GM18502 (cell line): ENCODE measurements around the gene TMEM69.
"Not testable (repeated sequence)": the region's sequence is repeated elsewhere in the genome, so short reads cannot be mapped to it uniquely, and the experiment has no call there.

ENCODE experiments used
- ATAC-seq: cut with Tn5 transposase; IDR thresholded peaks from one replicate; pipeline ENCODE4 v1.9.1; 2021; ENCODE audit warnings: mild to moderate bottlenecking; ENCODE audit not compliant: unreplicated experiment, poor library complexity

Gene TMEM69

DNA sequence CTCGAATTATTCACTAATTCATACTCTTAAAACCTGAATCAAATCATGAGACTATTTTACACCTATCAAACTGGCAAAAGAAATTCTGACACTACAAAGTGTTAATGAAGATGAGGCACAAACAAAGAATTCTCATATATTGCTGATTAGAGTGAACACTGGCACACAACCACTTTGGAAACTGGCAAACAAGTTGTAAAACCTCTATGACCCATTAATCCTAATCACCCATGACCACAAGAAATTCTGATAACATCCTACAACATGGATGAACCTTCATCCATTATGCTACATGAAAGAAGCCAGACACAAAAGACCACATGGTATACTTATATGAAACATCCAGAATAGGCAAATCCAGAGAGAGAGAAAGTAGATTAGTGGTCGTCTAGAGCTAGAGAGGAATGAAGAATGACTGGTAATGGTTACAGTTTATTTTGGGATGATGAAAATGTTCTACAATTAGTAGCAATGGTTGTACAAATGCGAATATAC lies 10.2 kb upstream of the TMEM69 start:
- ATAC-seq: no peak

GRCh38 chr1:45678489-45678888 lies 9.5 kb upstream of the TMEM69 start:
- no peak for ATAC-seq

DNA sequence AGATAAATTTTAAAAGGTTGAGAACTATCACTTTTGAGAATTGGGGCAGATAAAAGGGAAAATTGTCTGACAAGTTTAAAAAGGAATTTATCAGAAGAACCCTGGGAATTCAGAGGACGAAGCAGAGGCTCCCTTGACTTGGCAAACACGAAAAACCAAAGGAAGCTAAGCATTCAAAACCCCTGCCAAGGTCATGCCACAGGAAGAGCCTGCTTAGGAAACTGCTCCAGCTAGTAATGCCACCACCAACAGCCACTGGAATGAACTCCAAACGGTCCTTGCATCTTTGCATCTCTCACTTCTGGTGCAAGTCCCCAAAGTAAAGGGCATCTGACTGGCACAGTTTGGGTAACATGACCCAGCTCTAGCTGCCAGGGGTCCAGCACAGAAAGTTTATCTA lies 8.9 kb upstream of the TMEM69 start:
- no peak for ATAC-seq

- ATAC-seq: no peak
Observed at GRCh38 chr1:45682942-45683341, 5.0 kb upstream of the TMEM69 start.

DNA sequence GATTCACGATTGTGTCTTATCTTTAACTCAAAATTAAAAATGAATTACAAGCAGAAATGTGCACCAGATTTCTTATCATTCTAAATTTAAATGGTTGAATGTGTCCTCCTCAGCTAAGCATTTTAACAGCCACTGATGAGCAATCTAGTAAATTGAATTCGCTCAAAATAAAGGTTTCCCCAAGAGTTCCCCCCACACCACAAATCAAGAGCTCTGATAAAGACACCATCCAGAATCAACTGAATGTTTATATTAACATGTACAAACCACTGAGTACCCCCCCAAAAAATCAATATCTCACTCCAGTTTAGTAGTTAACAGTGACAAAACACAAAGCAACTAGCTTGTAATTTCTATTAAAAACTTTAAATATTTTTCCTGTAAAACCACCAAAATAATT lies 3.6 kb upstream of the TMEM69 start:
- ATAC-seq: no peak

DNA sequence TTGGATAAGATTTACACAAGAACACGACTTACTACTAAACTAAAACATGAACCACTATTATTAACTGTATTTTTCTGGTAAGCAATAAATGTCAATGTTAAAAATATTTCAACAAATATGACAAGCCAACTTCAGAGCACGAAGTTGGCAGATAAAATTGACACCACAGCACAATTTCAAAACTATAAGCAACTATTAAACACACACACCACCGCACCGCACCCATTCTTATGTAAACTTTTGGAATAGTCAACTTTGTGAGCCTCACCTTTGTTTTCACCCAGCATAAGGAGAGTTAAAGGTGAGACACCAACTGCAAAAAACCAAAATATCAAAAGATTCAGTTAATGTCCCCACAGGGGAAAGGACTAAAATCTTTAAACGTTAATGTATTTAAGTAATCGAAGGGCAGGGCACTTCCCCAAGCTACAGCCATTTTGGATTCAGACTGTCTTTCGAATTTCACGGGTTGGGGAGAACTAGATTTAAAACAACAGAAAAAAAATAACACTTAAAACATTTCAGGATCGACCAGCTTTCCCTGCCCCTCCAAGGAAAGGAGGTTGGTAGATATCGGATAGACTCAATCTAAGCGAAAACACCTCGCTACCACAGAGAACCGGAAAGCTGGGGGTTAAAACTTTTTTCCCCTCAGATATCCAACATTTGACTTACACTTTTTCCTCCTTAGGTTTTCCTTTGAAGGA lies 2.5 kb upstream of the TMEM69 start:
- no peak for ATAC-seq

DNA sequence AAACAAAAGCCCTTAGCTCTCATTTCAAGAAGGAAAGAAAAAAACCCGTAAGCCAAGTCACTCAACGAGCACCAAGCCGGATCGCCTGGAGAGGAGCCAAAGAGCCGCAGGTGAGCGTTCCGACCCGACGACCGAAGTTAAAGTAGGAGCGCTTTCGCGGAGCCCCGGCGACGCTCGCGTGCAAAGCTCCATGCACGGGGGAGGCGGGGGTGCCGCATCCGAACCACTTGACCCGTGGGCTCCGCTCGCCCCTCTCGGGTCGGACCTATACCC lies 2.0 kb upstream of the TMEM69 start:
- ATAC-seq: peak; percentile 6

DNA sequence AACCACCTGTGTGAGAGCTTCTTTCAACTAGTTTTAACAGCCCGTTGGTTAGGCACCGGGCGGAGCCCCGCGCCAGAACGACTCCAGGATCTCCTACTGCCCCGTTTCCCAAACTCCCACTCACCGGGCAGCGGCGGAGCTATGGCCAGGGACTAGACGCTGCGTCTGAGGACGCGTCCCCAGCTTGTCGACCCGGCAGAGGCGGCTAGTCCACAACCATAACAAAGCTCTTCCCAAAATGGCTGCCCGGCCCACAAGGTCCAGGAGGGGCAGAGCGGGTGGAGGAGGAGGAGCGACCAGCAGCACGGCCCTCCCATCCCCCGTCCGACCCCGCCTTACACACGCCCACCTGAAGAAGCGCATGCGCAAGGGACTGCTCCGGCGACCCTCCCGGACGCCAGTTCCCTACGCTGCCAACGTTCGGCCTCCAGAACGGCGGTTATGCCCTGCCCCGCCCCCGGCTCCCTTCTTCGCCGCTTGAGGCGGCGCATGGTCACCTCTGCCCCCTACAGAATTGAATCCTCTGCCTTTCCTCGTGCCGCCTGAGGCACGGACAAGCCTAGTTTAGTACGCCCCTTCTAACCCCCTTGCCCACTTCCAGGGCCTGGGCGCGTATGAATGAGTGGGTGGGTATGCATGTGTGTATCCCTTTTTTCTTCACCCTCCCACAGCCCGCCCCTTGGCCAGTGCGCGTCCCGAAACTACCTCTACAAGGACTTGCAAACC lies 1.5 kb upstream of the TMEM69 start, which contains the start of gene GPBP1L1:
GPBP1L1 (minus strand) TSS at position 246 of the 726 bp plus-strand sequence. CDS start 27,446 bp downstream, outside the sequence.
- ATAC-seq: peak; percentile 53

- ATAC-seq: peak; percentile 80
Observed at GRCh38 chr1:45687014-45687753, 797 bp upstream of the TMEM69 start.

DNA sequence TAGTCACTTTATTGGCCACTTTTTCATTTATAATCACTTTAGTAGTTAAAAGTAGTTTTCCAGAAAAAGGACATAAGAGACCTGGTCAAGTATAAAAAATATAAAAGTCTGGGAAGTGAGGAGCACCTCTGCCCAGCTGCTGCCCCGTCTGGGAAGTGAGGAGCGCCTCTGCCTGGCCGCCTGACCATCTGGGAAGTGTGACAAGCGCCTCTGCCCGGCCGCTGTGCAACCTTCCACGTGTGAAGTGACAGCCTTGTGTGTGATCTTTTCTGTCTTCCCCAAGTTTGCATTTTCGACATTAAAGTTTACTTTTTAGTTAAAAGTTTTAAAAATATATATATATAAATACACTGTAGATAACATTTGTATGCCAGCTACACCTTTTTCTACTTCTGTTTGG lies 5.8 kb downstream of the TMEM69 start:
- ATAC-seq: not testable (repeated sequence)

- no peak for ATAC-seq
Observed at GRCh38 chr1:45694823-45695222, 6.8 kb downstream of the TMEM69 start.

- no peak for ATAC-seq
Observed at GRCh38 chr1:45704637-45705036, 16.7 kb downstream of the TMEM69 start.

DNA sequence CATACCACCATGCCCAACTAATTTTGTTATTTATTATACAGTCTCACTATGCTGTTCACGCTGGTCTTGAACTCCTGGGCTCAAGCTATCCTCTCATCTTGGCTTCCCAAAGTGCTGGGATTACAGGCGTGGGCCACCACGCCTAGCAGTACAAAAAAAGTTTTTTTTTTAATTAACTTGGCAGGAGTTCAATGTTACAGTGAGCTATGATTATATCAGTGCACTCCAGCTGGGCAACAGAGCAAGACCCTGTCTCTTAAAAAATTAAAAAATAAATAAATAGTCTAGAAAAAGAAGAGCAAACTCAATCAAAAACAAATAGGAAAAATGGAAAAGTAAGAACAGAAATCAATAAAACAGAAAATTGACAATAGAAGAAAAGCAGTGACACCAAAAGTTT lies 25.7 kb downstream of the TMEM69 start:
- no peak for ATAC-seq

DNA sequence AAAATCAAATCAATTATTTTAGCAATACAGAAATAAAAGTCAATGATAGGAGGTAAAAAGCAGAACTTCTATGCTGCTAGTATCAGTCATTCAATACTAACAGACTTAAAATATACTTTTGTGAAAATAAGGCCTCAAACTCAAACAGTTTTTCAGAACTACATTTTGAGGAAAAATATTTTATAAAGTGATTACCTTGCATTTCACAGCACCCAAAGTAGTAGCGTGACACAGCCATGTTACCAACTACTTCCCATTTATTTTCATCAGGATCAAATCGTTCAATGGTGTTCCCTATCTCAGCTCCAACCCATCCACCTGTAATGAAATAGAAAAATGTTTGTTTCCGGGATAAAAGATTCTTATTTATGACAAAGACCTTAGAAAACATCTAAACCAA lies 28.7 kb downstream of the TMEM69 start:
- ATAC-seq: no peak

DNA sequence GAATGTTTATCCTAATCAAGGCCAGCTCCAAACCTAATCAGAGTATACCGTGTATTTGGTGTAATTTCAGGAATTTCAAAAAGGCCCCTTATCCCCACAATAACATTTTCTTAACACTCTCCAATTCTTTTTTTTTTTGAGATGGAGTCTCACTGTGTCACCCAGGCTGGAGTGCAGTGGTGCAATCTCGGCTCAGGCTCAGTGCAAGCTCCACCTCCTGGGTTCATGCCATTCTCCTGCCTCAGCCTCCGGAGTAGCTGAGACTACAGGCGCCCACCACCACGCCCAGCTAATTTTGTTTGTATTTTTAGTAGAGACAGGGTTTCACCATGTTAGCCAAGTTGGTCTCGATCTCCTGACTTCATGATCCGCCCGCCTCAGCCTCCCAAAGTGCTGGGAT lies 29.4 kb downstream of the TMEM69 start:
- ATAC-seq: not testable (repeated sequence)

DNA sequence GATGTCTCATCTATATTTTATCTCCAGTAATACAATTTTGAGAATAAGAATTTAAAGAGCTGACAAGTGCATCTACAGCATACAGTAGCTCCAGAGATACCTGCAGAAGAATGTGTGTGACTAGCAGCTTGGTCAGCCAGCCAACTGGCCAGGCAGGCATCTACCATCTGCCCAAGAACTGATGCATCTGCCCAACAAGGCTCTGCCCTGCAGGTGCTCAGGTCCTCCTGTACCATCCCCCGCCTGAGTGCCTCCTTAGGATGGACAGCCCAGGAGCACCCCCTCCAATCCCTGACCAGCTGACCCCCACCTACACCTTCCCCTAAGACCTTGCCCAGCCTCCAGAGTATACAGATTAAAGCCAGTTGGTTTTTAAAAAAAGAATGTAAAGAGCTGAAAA lies 30.3 kb downstream of the TMEM69 start:
- no peak for ATAC-seq

DNA sequence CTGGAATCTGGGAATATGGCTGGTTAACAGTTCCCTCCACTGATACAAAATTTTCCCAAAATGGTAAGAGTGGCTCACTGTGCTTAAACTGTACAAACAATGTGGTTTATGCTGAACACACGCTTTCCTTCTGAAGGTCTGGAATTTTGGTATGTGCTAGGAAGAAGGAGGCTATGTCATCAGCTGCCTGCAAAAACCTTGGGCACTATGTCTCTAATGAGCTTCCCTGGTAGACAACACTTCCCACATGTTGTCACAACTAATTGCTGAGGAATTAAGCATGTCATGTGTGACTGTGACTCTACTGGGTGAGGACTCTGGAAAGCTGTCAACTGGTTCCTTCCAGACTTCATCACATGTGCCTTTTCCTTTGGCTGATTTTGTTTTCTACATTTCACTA lies 33.2 kb downstream of the TMEM69 start:
- no peak for ATAC-seq

GRCh38 chr1:45722809-45723208 lies 34.8 kb downstream of the TMEM69 start:
- ATAC-seq: no peak

DNA sequence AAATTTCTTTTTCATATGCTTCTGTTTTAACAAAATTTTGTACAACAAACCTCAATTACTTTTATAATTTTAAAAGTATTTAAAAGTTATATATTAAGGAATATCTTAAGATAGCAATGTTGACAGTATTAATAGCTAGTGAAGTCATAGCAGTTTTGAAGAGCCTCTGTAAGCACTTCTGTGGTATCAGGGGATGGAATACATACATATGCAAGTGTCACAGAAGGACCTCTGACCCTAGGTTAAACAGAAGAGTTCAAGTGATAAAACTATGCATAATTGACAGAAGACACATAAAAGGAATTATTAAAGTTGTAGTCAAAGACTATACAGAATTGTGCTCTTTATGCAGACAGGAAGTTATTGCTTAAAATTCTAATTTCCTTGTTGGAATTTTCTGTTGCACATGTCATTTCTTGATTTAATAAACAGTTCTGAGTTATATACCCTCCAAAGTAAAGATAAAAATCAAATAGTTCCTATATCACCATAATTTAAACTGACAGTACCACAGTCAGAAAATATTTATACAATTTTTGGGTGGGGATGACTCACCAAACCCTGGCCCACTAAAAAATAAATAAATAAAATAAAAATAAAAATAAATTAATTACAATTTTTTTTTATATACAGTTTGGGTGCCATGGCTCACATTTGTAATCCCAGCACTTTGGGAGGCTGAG lies 35.4 kb downstream of the TMEM69 start:
- no peak for ATAC-seq

DNA sequence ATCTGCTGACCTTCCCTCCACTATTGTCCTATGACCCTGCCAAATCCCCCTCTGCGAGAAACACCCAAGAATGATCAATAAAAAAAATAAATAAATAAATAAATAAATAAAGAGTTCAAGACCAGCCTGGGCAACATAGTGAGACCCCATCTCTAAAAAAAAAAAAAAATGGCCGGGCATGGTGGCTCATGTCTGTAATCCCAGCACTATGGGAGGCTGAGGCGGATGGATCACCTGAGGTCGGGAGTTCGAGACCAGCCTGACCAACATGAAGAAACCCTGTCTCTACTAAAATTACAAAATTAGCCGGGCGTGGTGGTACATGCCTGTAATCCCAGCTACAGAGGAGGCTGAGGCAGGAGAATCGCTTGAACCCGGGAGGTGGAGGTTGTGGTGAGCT lies 38.0 kb downstream of the TMEM69 start:
- not testable (repeated sequence) for ATAC-seq
